Neural cell (in vitro differentiated cells): Measurements from ENCODE around the gene TMEM98. TPM values are rescaled to one million over a fixed set of nuclear protein-coding genes. Genes with fewer than 3 reads are reported as not detected.
A peak's percentile ranks its signal among the peaks of the same experiment; 100 is the strongest.

Experiments
- H2AFZ ChIP-seq: fragments of 200-600, 300-800 bp; sonication (generic), shearing (Covaris generic); 2 replicates; pipeline ENCODE4 v1.6.0; 2014; ENCODE audit warnings: low read depth, mild to moderate bottlenecking, antibody characterized with exemption, low read length, moderate library complexity
- H3F3A ChIP-seq: fragments of 200-600 bp; shearing (Covaris generic); 2 replicates; pipeline ENCODE4 v1.6.1; 2016; ENCODE audit warnings: mild to moderate bottlenecking, moderate library complexity, mixed read lengths, antibody characterized with exemption, low read length; ENCODE audit not compliant: insufficient read depth, poor library complexity, severe bottlenecking
- H3K27ac ChIP-seq: fragments of 200-600, 300-800 bp; sonication (generic), shearing (Covaris generic); 2 replicates; pipeline ENCODE4 v1.5.1; 2014; ENCODE audit warnings: mild to moderate bottlenecking, low read length, moderate library complexity
- H3K27me3 ChIP-seq: fragments of 300-800, 200-600 bp; sonication (generic), shearing (Covaris generic); 2 replicates; pipeline ENCODE4 v1.6.0; 2014; ENCODE audit warnings: mild to moderate bottlenecking, low read depth, low read length, moderate library complexity; ENCODE audit not compliant: insufficient read depth
- H3K36me3 ChIP-seq: fragments of 300-800, 200-600 bp; sonication (generic), shearing (Covaris generic); 2 replicates; pipeline ENCODE4 v1.5.1; 2014; ENCODE audit warnings: mild to moderate bottlenecking, antibody characterized with exemption, low read length, moderate library complexity; ENCODE audit not compliant: insufficient read depth
- H3K4me2 ChIP-seq: fragments of 300-800, 200-600 bp; sonication (generic), shearing (Covaris generic); 2 replicates; pipeline ENCODE4 v1.6.0; 2014; ENCODE audit warnings: mild to moderate bottlenecking, low read length
- H3K4me3 ChIP-seq: fragments of 300-800, 200-600 bp; sonication (generic), shearing (Covaris generic); 2 replicates; pipeline ENCODE4 v1.5.1; 2014; ENCODE audit warnings: mild to moderate bottlenecking, low read length, moderate library complexity
- H3K79me2 ChIP-seq: fragments of 200-600 bp; shearing (Covaris generic); replicated peaks from 2 replicates; pipeline ENCODE4 v1.6.0; 2014; ENCODE audit warnings: mild to moderate bottlenecking, low read length, moderate library complexity; ENCODE audit not compliant: insufficient read depth
- H3K9ac ChIP-seq: fragments of 300-800, 200-600 bp; sonication (generic), shearing (Covaris generic); 2 replicates; pipeline ENCODE4 v1.6.1; 2016; ENCODE audit warnings: mild to moderate bottlenecking, low read length, mixed read lengths
- H3K9me2 ChIP-seq: fragments of 200-600 bp; shearing (Covaris generic); 2 replicates; pipeline ENCODE4 v1.6.1; 2016; ENCODE audit warnings: mild to moderate bottlenecking, low read length, mixed read lengths; ENCODE audit not compliant: insufficient read depth
- H3K9me3 ChIP-seq: fragments of 200-600, 300-800 bp; sonication (generic), shearing (Covaris generic); 2 replicates; pipeline ENCODE4 v1.6.1; 2016; ENCODE audit warnings: mild to moderate bottlenecking, mixed run types, low read length, moderate library complexity, mixed read lengths
- H4K20me1 ChIP-seq: fragments of 200-600 bp; shearing (Covaris generic); 2 replicates; pipeline ENCODE4 v1.6.1; 2016; ENCODE audit warnings: mild to moderate bottlenecking, mixed run types; ENCODE audit not compliant: insufficient read depth
- CTCF ChIP-seq: fragments of 450-650 bp; IDR thresholded peaks from 2 replicates; pipeline ENCODE4 v1.5.1; 2014; ENCODE audit warnings: antibody characterized with exemption, mild to moderate bottlenecking, moderate library complexity; ENCODE audit not compliant: poor library complexity, severe bottlenecking
- EP300 ChIP-seq: fragments of 450-650 bp; conservative IDR thresholded peaks from 2 replicates; pipeline ENCODE4 v1.6.1; 2014; ENCODE audit warnings: antibody characterized with exemption, mild to moderate bottlenecking, moderate library complexity; ENCODE audit not compliant: poor library complexity, severe bottlenecking
- EZH2 ChIP-seq: fragments of 200-600, 300-800 bp; shearing (Covaris generic), sonication (generic); IDR thresholded peaks from 2 replicates; pipeline ENCODE4 v1.6.1; 2014; ENCODE audit warnings: antibody characterized with exemption, low read length, borderline replicate concordance, mild to moderate bottlenecking; ENCODE audit not compliant: insufficient read depth, poor library complexity, severe bottlenecking
- MXI1 ChIP-seq: fragments of 450-650 bp; conservative IDR thresholded peaks from 2 replicates; pipeline ENCODE4 v1.6.1; 2014; ENCODE audit warnings: antibody characterized with exemption, mild to moderate bottlenecking; ENCODE audit not compliant: poor library complexity, severe bottlenecking
- POLR2AphosphoS5 ChIP-seq: IDR thresholded peaks from 2 replicates; pipeline ENCODE4 v1.6.1; 2012
- RAD21 ChIP-seq: fragments of 450-650 bp; conservative IDR thresholded peaks from 2 replicates; pipeline ENCODE4 v1.6.1; 2014; ENCODE audit warnings: antibody characterized with exemption, mild to moderate bottlenecking, moderate library complexity
- REST ChIP-seq: IDR thresholded peaks from 2 replicates; pipeline ENCODE4 v1.6.1; 2012; ENCODE audit warnings: borderline replicate concordance
- SMC3 ChIP-seq: fragments of 450-650 bp; conservative IDR thresholded peaks from 2 replicates; pipeline ENCODE4 v1.6.1; 2014; ENCODE audit warnings: antibody characterized with exemption, mild to moderate bottlenecking, moderate library complexity; ENCODE audit not compliant: poor library complexity
- TAF1 ChIP-seq: IDR thresholded peaks from 2 replicates; pipeline ENCODE4 v1.6.1; 2012; ENCODE audit warnings: low read depth
- polyA plus RNA-seq: library from polyadenylated mRNA; depleted of rRNA; stranded (reverse); fragments of >200 nt; gene quantifications from 2 replicates; pipeline ENCODE4 v1.2.3, GENCODE V29; 2014

Gene TMEM98
- polyA plus RNA-seq, 1 donor from 2014 or later, result 65.1 TPM

GRCh38 chr17:32928586-32929535 lies 908 bp downstream of the TMEM98 start:
- Histone ChIP-seq H3F3A (no peaks in the 10 kb centered on the region), H3K4me3 (peak overlapping the region; percentile 74), H3K9me3 (no peaks in the 10 kb centered on the region), H3K27me3 (no peaks in the 10 kb centered on the region), H3K36me3 (no peaks in the 10 kb centered on the region), H3K4me2 (peak overlapping the region; percentile 80), H3K9ac (peak overlapping the region; percentile 60), H4K20me1 (no peaks in the 10 kb centered on the region), H3K27ac (peak overlapping the region; percentile 1), H3K9me2 (no peaks in the 10 kb centered on the region), H2AFZ (peak overlapping the region; percentile 48), H3K79me2 (peaks cover 7% of the 10 kb centered on the region)
- TF ChIP-seq MXI1 (no peak), EZH2 (no peak), TAF1 (no peak), POLR2AphosphoS5 (peak; percentile 6), SMC3 (no peak)

GRCh38 chr17:32929588-32929987 lies 1.6 kb downstream of the TMEM98 start:
- H4K20me1 ChIP-seq, result no peaks in the 10 kb centered on the region
- H3K4me2 ChIP-seq, result no peak overlapping the region
- no peaks in the 10 kb centered on the region for H3F3A ChIP-seq
- peak overlapping the region; percentile 17 for H3K9ac ChIP-seq
- H2AFZ ChIP-seq, result no peak overlapping the region
- peak overlapping the region; percentile 74 for H3K4me3 ChIP-seq
- no peaks in the 10 kb centered on the region for H3K36me3 ChIP-seq
- no peaks in the 10 kb centered on the region for H3K27me3 ChIP-seq
- no peaks in the 10 kb centered on the region for H3K9me2 ChIP-seq
- H3K27ac ChIP-seq, result no peak overlapping the region
- no peaks in the 10 kb centered on the region for H3K9me3 ChIP-seq
- TF ChIP-seq TAF1, result no peak
- TF ChIP-seq REST, result no peak
- TF ChIP-seq POLR2AphosphoS5, result no peak
- TF ChIP-seq EP300, result no peak
- TF ChIP-seq SMC3, result no peak
- peaks cover 7% of the 10 kb centered on the region for H3K79me2 ChIP-seq

- Histone ChIP-seq H3K4me3 (no peak overlapping the region), H2AFZ (no peak overlapping the region), H3K9me2 (no peaks in the 10 kb centered on the region), H3F3A (no peaks in the 10 kb centered on the region), H3K9ac (no peak overlapping the region), H3K27ac (no peak overlapping the region), H3K9me3 (no peaks in the 10 kb centered on the region), H3K27me3 (no peaks in the 10 kb centered on the region), H3K79me2 (peaks cover 7% of the 10 kb centered on the region), H4K20me1 (no peaks in the 10 kb centered on the region), H3K36me3 (no peaks in the 10 kb centered on the region), H3K4me2 (no peak overlapping the region)
- no peak for TF ChIP-seq MXI1
- no peak for TF ChIP-seq EP300
- TF ChIP-seq SMC3, result no peak
- TF ChIP-seq RAD21, result no peak
- TF ChIP-seq POLR2AphosphoS5, result no peak
- no peak for TF ChIP-seq CTCF
- no peak for TF ChIP-seq EZH2
- TF ChIP-seq TAF1, result no peak
- TF ChIP-seq REST, result no peak
Observed at GRCh38 chr17:32930512-32930911, 2.6 kb downstream of the TMEM98 start.
